ENCODE data around the gene RALGAPA2. TPM values are rescaled to one million over a fixed set of nuclear protein-coding genes. Genes with fewer than 3 reads are reported as not detected.

Gene RALGAPA2
- total and polyA plus RNA-seq, 2 donors from 2014 or later: 5.9 to 66.7 TPM

DNA sequence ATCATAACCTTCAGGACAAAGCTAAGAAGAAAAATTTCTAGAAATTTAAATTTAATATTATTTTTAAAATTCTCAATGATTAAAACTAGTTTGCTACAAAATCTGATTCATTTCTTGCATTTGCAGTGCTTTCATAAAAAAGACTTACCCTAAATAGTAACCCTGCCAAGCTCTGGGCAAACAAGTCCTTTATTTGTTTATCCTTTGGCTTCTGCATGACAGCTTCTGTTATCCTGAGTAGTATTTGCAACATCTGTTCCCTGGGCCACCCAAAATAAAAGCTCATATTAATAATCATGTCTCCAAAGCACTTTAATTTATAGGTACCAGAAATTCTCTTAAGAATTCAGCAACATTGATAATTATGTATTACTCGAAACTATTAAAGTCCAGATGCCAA is 101.3 kb downstream of the RALGAPA2 start:
- TF ChIP-seq, protein P1, sequence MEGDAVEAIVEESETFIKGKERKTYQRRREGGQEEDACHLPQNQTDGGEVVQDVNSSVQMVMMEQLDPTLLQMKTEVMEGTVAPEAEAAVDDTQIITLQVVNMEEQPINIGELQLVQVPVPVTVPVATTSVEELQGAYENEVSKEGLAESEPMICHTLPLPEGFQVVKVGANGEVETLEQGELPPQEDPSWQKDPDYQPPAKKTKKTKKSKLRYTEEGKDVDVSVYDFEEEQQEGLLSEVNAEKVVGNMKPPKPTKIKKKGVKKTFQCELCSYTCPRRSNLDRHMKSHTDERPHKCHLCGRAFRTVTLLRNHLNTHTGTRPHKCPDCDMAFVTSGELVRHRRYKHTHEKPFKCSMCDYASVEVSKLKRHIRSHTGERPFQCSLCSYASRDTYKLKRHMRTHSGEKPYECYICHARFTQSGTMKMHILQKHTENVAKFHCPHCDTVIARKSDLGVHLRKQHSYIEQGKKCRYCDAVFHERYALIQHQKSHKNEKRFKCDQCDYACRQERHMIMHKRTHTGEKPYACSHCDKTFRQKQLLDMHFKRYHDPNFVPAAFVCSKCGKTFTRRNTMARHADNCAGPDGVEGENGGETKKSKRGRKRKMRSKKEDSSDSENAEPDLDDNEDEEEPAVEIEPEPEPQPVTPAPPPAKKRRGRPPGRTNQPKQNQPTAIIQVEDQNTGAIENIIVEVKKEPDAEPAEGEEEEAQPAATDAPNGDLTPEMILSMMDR (IDR thresholded peaks at IDR 0.05; ENCODE audit: borderline replicate concordance, extremely low read depth, insufficient read depth): no peak
- H3K9ac ChIP-seq (ENCODE audit: low read length in 3 of 3): no peak overlapping the region
- intact Hi-C loops (cut with DNase I): no loop called here
- no peaks in the 10 kb centered on the region for H3K4me1 ChIP-seq (ENCODE audit: control insufficient read depth in 2 of 3, insufficient read depth in 2 of 3, low read depth in 1 of 3, low read length in 3 of 3)
- no peaks in the 10 kb centered on the region for H3K9me3 ChIP-seq (ENCODE audit: control insufficient read depth in 2 of 3, insufficient read depth in 1 of 3, low read length in 3 of 3)
- no peak overlapping the region for H3K4me3 ChIP-seq (ENCODE audit: low read length in 3 of 3)
- DNase-seq (no peak), FAIRE-seq (no peak)
- H3K36me3 ChIP-seq (ENCODE audit: control insufficient read depth in 2 of 3, insufficient read depth in 3 of 3, low read length in 3 of 3): peaks cover 0 to 8% (median 0%) of the 10 kb centered on the region in 3 donors
- no peak overlapping the region for H3K27ac ChIP-seq (ENCODE audit: low read depth in 2 of 2, low read length in 2 of 2)
- no peaks in the 10 kb centered on the region for H3K27me3 ChIP-seq (ENCODE audit: control insufficient read depth, insufficient read depth, low read length)

DNA sequence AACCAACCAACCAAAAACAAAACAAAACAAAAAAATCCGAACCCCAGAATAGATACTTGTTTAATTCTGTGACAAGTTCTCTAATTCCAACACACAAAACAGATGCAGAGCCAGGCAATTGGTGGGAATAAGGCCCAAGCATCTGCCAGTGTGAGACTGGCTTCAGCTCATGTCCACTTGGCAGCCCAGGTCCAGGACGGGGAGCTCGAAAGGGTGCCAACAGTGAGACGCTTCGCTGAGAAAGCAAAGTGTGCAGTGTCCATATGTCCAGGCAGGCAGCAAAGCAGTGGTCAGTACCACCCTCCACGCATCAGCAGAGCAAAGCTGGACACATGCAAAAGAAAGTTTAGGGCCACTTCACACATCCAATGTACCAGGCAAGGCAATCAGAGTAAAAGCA is 102.9 kb downstream of the RALGAPA2 start:
- no peak overlapping the region for H3K4me3 ChIP-seq (ENCODE audit: low read length in 3 of 3)
- H3K9me3 ChIP-seq (ENCODE audit: control insufficient read depth in 2 of 3, insufficient read depth in 1 of 3, low read length in 3 of 3): no peaks in the 10 kb centered on the region
- no peaks in the 10 kb centered on the region for H3K4me1 ChIP-seq (ENCODE audit: control insufficient read depth in 2 of 3, insufficient read depth in 2 of 3, low read depth in 1 of 3, low read length in 3 of 3)
- no peak overlapping the region for H3K9ac ChIP-seq (ENCODE audit: low read length in 3 of 3)
- no peaks in the 10 kb centered on the region for H3K27me3 ChIP-seq (ENCODE audit: control insufficient read depth, insufficient read depth, low read length)
- H3K27ac ChIP-seq (ENCODE audit: low read depth in 2 of 2, low read length in 2 of 2): no peak overlapping the region
- no peak for FAIRE-seq
- intact Hi-C loops (cut with DNase I): no loop called here
- TF ChIP-seq, protein P1 (IDR thresholded peaks at IDR 0.05; ENCODE audit: borderline replicate concordance, extremely low read depth, insufficient read depth): no peak
- DNase-seq: no peak
- H3K36me3 ChIP-seq (ENCODE audit: control insufficient read depth in 2 of 3, insufficient read depth in 3 of 3, low read length in 3 of 3): peaks cover 0 to 9% (median 7%) of the 10 kb centered on the region in 3 donors

DNA sequence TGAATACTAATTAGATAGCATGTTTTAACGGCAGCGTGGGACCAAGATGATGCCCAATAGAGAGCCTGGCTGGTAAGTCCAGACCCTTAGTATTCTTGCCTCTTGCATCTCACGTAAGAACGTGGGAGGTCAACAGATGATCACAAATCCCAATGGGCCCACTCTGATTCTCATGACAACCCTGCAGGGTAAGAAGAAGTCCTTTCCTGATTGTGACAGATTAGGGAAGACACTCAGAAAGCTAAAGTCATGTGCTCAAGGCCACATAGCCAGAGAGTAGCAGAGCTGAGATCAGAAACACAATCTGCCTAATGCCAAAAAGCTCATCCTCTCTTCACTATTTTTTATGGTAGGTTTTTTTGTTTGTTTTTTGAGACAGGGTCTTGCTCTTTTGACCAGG is 103.8 kb downstream of the RALGAPA2 start:
- Histone ChIP-seq H3K36me3 (ENCODE audit: control insufficient read depth in 2 of 3, insufficient read depth in 3 of 3, low read length in 3 of 3) (peaks cover 0 to 11% (median 9%) of the 10 kb centered on the region in 3 donors), H3K27ac (ENCODE audit: low read depth in 2 of 2, low read length in 2 of 2) (no peak overlapping the region), H3K27me3 (ENCODE audit: control insufficient read depth, insufficient read depth, low read length) (no peaks in the 10 kb centered on the region), H3K9ac (ENCODE audit: low read length in 3 of 3) (no peak overlapping the region), H3K9me3 (ENCODE audit: control insufficient read depth in 2 of 3, insufficient read depth in 1 of 3, low read length in 3 of 3) (no peaks in the 10 kb centered on the region), H3K4me3 (ENCODE audit: low read length in 3 of 3) (no peak overlapping the region), H3K4me1 (ENCODE audit: control insufficient read depth in 2 of 3, insufficient read depth in 2 of 3, low read depth in 1 of 3, low read length in 3 of 3) (no peaks in the 10 kb centered on the region)
- intact Hi-C loops (cut with DNase I): no loop called here
- no peak for DNase-seq
- TF ChIP-seq, protein P1 (IDR thresholded peaks at IDR 0.05; ENCODE audit: borderline replicate concordance, extremely low read depth, insufficient read depth): no peak
- FAIRE-seq: no peak

DNA sequence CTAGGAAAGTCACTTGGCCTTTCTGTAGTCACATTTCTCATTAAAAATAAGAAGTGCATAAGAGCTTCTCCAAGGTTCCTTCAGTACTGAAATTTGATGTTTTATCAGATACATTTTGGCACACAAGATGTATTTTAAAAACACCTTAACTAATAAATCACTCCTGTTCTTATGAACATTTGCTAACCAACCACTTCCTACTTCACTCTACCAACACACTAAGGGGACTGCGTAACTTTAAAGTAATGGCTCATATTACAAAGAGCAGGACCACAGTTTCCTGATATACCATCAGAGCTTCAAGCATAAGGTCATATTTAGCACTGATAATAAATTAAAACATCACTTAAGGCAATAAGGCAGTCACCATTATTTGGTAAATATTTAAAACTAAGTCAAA is 104.4 kb downstream of the RALGAPA2 start:
- Histone ChIP-seq H3K4me3 (ENCODE audit: low read length in 3 of 3) (no peak overlapping the region), H3K27me3 (ENCODE audit: control insufficient read depth, insufficient read depth, low read length) (no peaks in the 10 kb centered on the region), H3K9me3 (ENCODE audit: control insufficient read depth in 2 of 3, insufficient read depth in 1 of 3, low read length in 3 of 3) (no peaks in the 10 kb centered on the region), H3K9ac (ENCODE audit: low read length in 3 of 3) (no peak overlapping the region), H3K27ac (ENCODE audit: low read depth in 2 of 2, low read length in 2 of 2) (no peak overlapping the region), H3K36me3 (ENCODE audit: control insufficient read depth in 2 of 3, insufficient read depth in 3 of 3, low read length in 3 of 3) (peaks cover 0 to 12% (median 11%) of the 10 kb centered on the region in 3 donors), H3K4me1 (ENCODE audit: control insufficient read depth in 2 of 3, insufficient read depth in 2 of 3, low read depth in 1 of 3, low read length in 3 of 3) (no peaks in the 10 kb centered on the region)
- intact Hi-C loops (cut with DNase I): no loop called here
- FAIRE-seq (no peak), DNase-seq (no peak)
- TF ChIP-seq, protein P1 (IDR thresholded peaks at IDR 0.05; ENCODE audit: borderline replicate concordance, extremely low read depth, insufficient read depth): no peak

Data from kidney (tissue), 14 donors.